A673 (cell line): ENCODE measurements around the gene FRMD1. TPM values are rescaled to one million over a fixed set of nuclear protein-coding genes. Genes with fewer than 3 reads are reported as not detected.

Experiments
- BruUV-seq: library from RNA; stranded (reverse); fragments of 400-500 nt; replicated peaks from 2 replicates; lab custom pipeline; 2021; lab: Mats Ljungman, UMichigan
- CTCF ChIA-PET: fragments of 300-600 bp; sonication (Branson Sonifier 250); formaldehyde crosslinking; loops from one replicate; lab custom pipeline; 2022; ENCODE audit warnings: antibody characterized with exemption; lab: Charles Lee
- POLR2A ChIA-PET: fragments of 300-600 bp; sonication (Branson Sonifier 250); formaldehyde crosslinking; loops from one replicate; lab custom pipeline; 2022; ENCODE audit warnings: antibody characterized with exemption; ENCODE audit not compliant: low non-redundant PET; lab: Charles Lee
- DNase-seq: peaks from one replicate; pipeline ENCODE4 v3.0.0-alpha.2; 2015; ENCODE audit warnings: low spot score
- H3K27ac ChIP-seq: fragments of 200-600 bp; sonication (generic); 2 replicates; pipeline ENCODE4 v1.5.1; 2016; ENCODE audit warnings: mixed run types, low read depth, mild to moderate bottlenecking, mixed read lengths, antibody characterized with exemption, low read length; ENCODE audit not compliant: poor library complexity, severe bottlenecking
- H3K27me3 ChIP-seq: fragments of 200-600 bp; sonication (generic); replicated peaks from 2 replicates; pipeline ENCODE4 v1.6.1; 2017; ENCODE audit warnings: mixed run types, low read depth, mild to moderate bottlenecking, mixed read lengths, antibody characterized with exemption, low read length; ENCODE audit not compliant: insufficient read depth, poor library complexity
- H3K36me3 ChIP-seq: fragments of 200-600 bp; sonication (generic); 2 replicates; pipeline ENCODE4 v1.6.1; 2016; ENCODE audit warnings: mixed run types, mild to moderate bottlenecking, mixed read lengths, antibody characterized with exemption, low read length; ENCODE audit not compliant: insufficient read depth, poor library complexity, severe bottlenecking
- H3K4me1 ChIP-seq: fragments of 200-600 bp; sonication (generic); 2 replicates; pipeline ENCODE4 v1.6.1; 2017; ENCODE audit warnings: mixed run types, mild to moderate bottlenecking, mixed read lengths, antibody characterized with exemption, low read length; ENCODE audit not compliant: insufficient read depth, poor library complexity, severe bottlenecking
- H3K4me3 ChIP-seq: fragments of 200-600 bp; sonication (generic); 2 replicates; pipeline ENCODE4 v1.5.1; 2016; ENCODE audit warnings: low read depth, mixed run types, mild to moderate bottlenecking, mixed read lengths, low read length; ENCODE audit not compliant: poor library complexity, severe bottlenecking
- H3K9me3 ChIP-seq: fragments of 200-600 bp; sonication (generic); 2 replicates; pipeline ENCODE4 v1.6.1; 2016; ENCODE audit warnings: mixed run types, low read depth, mild to moderate bottlenecking, mixed read lengths, antibody characterized with exemption, low read length; ENCODE audit not compliant: poor library complexity, severe bottlenecking
- CTCF ChIP-seq: fragments of 300-800, 200-600 bp; sonication (generic); conservative IDR thresholded peaks from 2 replicates; pipeline ENCODE4 v1.5.1; 2017; ENCODE audit warnings: low read depth, mild to moderate bottlenecking, antibody characterized with exemption, low read length, moderate library complexity, mixed read lengths
- EZH2 ChIP-seq: fragments of 200-600 bp; sonication (generic); IDR thresholded peaks from 2 replicates; pipeline ENCODE4 v1.6.1; 2017; ENCODE audit warnings: borderline replicate concordance, low read depth, mild to moderate bottlenecking, mixed read lengths, antibody characterized with exemption, low read length; ENCODE audit not compliant: poor library complexity, severe bottlenecking
- intact Hi-C: fragments of 100-400 bp; cut with micrococcal nuclease; formaldehyde crosslinking; loops from one replicate; pipeline ENCODE4 v1.10.0; 2022; ENCODE audit not compliant: unreplicated experiment
- total RNA-seq: library from RNA; stranded (reverse); gene quantifications from 2 replicates; pipeline ENCODE4 v1.2.3, GENCODE V29; 2021

Gene FRMD1
- total RNA-seq, 1 experiment from 2014 or later = not detected

- intact Hi-C loops = no loop called here
- peaks cover 23% of the 10 kb centered on the region for H3K9me3 ChIP-seq
- H3K27me3 ChIP-seq = no peaks in the 10 kb centered on the region
- peaks cover 3% of the 10 kb centered on the region for H3K4me1 ChIP-seq
- H3K4me3 ChIP-seq = no peak overlapping the region
- no peaks in the 10 kb centered on the region for H3K36me3 ChIP-seq
- POLR2A ChIA-PET = no interaction called here
- no peak for TF ChIP-seq EZH2
- TF ChIP-seq CTCF = no peak
- no TSS peak for BruUV-seq
- CTCF ChIA-PET = no interaction called here
- no peak for DNase-seq
- H3K27ac ChIP-seq = no peak overlapping the region
Measured at GRCh38 chr6:168038576-168039140, 40.4 kb downstream of the FRMD1 start.

GRCh38 chr6:168037856-168038255 lies 41.2 kb downstream of the FRMD1 start:
- no peak for DNase-seq
- Histone ChIP-seq H3K36me3 (no peaks in the 10 kb centered on the region), H3K4me1 (peaks cover 3% of the 10 kb centered on the region), H3K9me3 (peaks cover 23% of the 10 kb centered on the region), H3K27ac (no peak overlapping the region), H3K27me3 (no peaks in the 10 kb centered on the region), H3K4me3 (no peak overlapping the region)
- TF ChIP-seq EZH2 (no peak), CTCF (no peak)
- POLR2A ChIA-PET = no interaction called here
- CTCF ChIA-PET = no interaction called here
- intact Hi-C loops = no loop called here
- BruUV-seq = no TSS peak

- Histone ChIP-seq H3K27ac (no peak overlapping the region), H3K27me3 (no peaks in the 10 kb centered on the region), H3K36me3 (no peaks in the 10 kb centered on the region), H3K4me1 (peaks cover 3% of the 10 kb centered on the region), H3K4me3 (no peak overlapping the region), H3K9me3 (peaks cover 23% of the 10 kb centered on the region)
- BruUV-seq = no TSS peak
- no peak for DNase-seq
- CTCF ChIA-PET = no interaction called here
- TF ChIP-seq EZH2 = no peak
- TF ChIP-seq CTCF = no peak
- intact Hi-C loops = no loop called here
- POLR2A ChIA-PET = no interaction called here
Measured at GRCh38 chr6:168037242-168037641, 41.8 kb downstream of the FRMD1 start.
